GM03348 (cell line): ENCODE results near the gene ACACA.

Experiments
- DNase-seq: peaks from one replicate; pipeline ENCODE4 v3.0.0; 2012; ENCODE audit warnings: low spot score

Gene ACACA

GRCh38 chr17:37292429-37293139, 114.1 kb downstream of the ACACA start:
- DNase-seq: no peak

- no peak for DNase-seq
Observed at GRCh38 chr17:37291351-37291750, 115.3 kb downstream of the ACACA start.

- DNase-seq: no peak
Observed at GRCh38 chr17:37286430-37286829, 120.2 kb downstream of the ACACA start.

GRCh38 chr17:37284191-37284590, 122.4 kb downstream of the ACACA start:
- no peak for DNase-seq

- no peak for DNase-seq
Observed at GRCh38 chr17:37283414-37283961, 123.1 kb downstream of the ACACA start.

- DNase-seq: no peak
Observed at GRCh38 chr17:37280841-37281240, 125.8 kb downstream of the ACACA start.

GRCh38 chr17:37278247-37278894, 128.3 kb downstream of the ACACA start:
- DNase-seq: no peak

GRCh38 chr17:37276475-37276874, 130.2 kb downstream of the ACACA start:
- DNase-seq: no peak

- DNase-seq: no peak
Observed at GRCh38 chr17:37274461-37274860, 132.2 kb downstream of the ACACA start.

- DNase-seq: peak; percentile 40
Observed at GRCh38 chr17:37273409-37274051, 133.1 kb downstream of the ACACA start.

GRCh38 chr17:37265446-37266173, 141.0 kb downstream of the ACACA start:
- no peak for DNase-seq

GRCh38 chr17:37261286-37261685, 145.3 kb downstream of the ACACA start:
- peak; percentile 27 for DNase-seq

GRCh38 chr17:37259030-37259735, 147.5 kb downstream of the ACACA start:
- DNase-seq: peak; percentile 30

- no peak for DNase-seq
Observed at GRCh38 chr17:37256627-37257026, 150.0 kb downstream of the ACACA start.

GRCh38 chr17:37255432-37255831, 151.2 kb downstream of the ACACA start:
- DNase-seq: no peak

GRCh38 chr17:37247825-37248224, 158.8 kb downstream of the ACACA start:
- DNase-seq: no peak

GRCh38 chr17:37246085-37246484, 160.6 kb downstream of the ACACA start:
- DNase-seq: no peak

- no peak for DNase-seq
Observed at GRCh38 chr17:37240381-37240780, 166.3 kb downstream of the ACACA start.

GRCh38 chr17:37239690-37240334, 166.8 kb downstream of the ACACA start:
- peak; percentile 47 for DNase-seq

GRCh38 chr17:37234106-37234505, 172.5 kb downstream of the ACACA start:
- DNase-seq: no peak

GRCh38 chr17:37233036-37233435, 173.6 kb downstream of the ACACA start:
- DNase-seq: no peak
